Measurements from ENCODE around the gene SPRED3.
A peak's percentile ranks its signal among the peaks of the same experiment; 100 is the strongest.

Gene SPRED3

DNA sequence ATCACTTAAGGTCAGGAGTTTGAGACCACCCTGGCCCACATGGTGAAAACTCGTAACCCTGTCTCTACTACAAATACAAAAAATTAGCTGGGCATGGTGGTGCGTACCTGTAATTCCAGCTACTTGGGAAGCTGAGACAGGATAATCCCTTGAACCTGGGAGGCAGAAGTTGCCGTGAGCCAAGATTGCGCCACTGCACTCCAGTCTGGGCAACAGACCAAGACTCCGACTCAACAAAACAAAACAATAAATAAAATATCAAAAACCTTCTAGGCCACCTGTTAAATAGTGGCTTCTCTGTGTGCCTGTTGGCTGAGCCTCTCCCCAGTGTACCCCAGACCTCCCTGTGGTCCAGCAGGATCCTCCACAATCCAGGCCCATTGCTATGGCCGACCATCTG lies 17.4 kb upstream of the SPRED3 start:
- DNase-seq (ENCODE audit: low spot score): no peak

DNA sequence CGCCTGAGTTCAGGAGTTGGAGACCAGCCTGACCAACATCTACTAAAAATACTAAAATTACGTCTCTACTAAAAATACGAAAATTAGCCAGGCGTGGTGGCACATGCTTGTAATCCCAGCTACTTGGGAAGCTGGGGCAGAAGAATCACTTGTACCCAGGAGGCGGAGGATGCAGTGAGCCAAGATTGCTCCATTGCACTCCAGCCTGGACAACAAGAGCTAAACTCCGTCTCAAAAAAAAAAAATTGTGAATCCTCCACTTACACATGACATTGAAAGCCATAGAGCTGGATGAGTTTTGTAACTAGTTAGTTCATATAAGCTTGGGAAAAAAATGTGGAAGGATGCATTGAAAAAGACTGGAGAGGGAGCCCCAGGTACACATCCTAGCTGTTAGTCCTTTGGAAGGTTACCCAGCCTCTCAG lies 14.6 kb upstream of the SPRED3 start:
- DNase-seq (ENCODE audit: low spot score): no peak

DNA sequence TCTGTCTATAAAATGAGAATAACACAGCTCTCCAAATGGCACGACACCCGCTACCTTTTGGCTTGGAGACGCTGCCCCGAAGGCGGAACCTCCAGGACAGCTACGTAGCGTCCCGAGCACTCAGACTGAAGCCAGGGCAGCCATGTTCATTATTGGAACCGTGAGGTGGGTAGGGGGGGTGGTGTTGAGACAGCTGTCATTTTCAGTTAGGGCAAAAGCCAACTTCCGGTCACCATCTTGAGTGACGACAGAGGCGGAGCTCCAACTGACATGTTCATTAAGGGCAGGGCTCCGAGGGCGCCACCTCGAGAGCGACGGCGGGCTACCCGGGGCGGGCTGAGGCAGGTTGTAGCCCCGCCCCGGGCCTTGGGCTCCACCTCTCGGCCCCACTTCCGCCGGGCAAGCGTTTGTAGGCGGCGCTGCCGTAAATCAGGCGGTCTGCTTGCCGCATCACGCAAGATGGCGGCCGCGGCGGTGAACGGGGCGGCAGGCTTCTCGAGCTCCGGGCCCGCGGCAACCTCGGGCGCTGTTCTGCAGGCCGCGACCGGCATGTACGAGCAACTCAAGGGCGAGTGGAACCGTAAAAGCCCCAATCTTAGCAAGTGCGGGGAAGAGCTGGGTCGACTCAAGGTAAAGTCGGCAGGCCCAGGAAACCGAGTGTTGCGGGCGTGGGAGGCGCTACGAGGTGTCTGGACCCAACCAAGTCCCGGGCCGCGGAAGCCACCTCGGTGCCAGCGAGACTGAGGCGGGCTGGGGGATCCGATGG lies 14.0 kb upstream of the SPRED3 start, which contains the start of gene PSMD8:
TSS of gene PSMD8 (plus strand) at position 240 of the 766 bp plus-strand sequence. CDS start at position 271, 31 bp downstream.
- peak; percentile 99 for DNase-seq (ENCODE audit: low spot score)

DNA sequence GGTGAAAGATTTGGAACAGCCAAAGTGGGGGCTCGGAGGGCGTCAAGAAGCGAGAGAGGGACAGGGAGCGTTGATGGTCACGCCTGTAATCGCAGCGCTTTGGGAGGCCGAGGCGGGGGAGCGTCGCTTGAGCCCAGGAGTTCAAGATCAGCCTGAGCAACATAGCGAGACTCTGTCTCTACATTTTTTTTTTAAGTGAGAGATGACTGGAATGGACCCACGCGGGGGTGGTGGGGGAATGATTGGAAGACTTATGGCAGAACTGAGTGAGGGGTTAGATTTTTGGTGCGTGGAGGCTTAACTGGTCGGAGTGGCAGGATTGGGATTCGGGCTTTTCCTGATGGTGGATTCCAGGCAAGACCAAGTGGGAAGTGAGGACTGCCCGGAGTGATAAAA lies 13.4 kb upstream of the SPRED3 start:
- DNase-seq (ENCODE audit: low spot score): no peak

DNA sequence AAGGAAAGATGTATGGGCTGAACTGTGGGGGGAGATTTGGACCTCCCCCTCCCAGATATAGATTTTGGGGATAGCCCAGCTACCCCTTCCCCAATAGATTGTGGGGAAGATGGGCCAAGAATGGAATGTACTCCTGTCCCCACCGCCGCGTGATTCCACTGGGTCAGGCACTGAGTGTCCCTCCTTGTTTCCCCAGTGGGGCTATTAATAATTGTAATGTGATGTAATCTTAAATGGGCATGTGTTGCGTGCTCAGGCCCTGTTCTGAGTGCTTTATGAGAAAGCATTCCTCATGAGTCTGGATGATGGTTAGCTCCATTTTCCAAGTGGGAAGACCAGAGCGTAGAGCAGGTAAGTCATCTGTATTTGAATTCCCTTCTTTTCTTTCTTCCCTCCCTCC lies 12.7 kb upstream of the SPRED3 start:
- peak; percentile 72 for DNase-seq (ENCODE audit: low spot score)

DNA sequence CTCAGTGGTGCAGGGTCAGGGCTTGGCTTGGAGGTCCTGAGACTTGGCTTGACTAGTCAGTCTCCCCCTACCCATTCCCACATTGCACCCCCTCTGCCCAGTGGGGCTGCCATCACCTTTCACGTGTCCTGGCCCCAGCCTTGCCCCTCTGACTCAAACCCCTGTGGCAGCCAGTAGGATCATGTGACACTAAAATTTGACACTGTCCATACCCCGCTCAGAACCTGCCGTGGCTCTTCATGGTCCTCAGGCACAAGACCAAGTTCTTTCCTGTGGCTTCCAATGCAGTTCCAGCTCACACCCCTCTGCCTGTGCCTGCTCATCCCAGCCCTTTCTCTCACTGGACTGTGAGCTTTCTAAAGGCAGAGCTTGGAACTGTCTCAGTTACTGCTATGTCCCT lies 11.9 kb upstream of the SPRED3 start:
- no peak for DNase-seq (ENCODE audit: low spot score)

DNA sequence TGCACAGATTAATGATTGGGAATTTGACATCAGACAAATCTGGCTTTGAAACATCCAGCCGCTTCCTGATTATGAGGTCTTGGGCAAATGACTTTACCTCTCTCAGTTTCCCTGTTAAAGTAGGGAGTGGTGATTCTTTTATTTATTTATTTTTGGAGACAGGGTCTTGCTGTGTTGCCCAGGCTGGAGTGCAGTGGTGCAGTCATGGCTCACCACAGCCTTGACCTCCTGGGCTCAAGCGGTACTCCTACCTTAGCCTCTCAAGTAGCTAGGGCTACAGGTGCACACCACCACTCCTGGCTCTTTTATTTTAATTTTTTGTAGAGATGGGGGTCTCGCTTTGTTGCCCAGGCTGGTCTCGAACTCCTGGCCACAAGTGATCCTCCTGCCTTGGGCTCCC lies 11.4 kb upstream of the SPRED3 start:
- no peak for DNase-seq (ENCODE audit: low spot score)

DNA sequence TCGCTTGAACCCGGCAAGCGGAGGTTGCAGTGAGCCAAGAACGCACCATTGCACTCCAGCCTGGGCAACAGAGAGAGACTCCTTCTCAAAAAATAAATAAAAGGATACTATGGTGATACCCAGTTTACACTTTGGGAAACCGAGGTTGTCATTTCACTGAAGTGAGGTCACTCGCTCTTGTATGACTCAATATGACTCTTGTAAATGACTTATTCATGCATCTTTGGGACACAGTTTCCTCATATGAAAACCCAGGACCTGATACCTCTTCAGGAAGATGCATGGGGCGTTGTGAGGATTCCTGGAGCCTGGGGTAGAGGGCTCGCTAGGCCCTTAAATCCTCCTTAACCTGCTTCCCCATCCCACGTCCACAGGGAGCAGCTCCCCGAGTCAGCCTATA lies 9.6 kb upstream of the SPRED3 start:
- DNase-seq (ENCODE audit: low spot score): peak; percentile 75

DNA sequence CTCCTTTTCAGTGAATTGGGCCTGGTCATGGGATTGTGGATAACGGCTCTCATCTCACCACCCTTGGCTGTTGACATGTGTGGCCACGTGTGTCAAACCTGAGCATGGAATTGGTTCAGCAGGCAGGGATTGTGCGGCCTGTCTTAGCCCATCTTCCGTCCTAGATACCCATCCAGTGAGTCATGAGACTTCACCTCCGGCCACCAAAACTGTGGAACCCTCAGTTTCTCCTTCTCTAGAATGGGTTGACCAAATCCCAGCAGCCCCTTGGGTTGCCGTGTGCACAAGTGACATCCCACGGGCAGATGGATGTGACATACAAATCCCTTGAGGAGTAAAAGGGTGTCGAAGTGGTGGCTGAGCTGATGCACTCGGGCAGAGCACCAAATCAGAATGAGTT lies 7.4 kb upstream of the SPRED3 start:
- DNase-seq (ENCODE audit: low spot score): no peak

DNA sequence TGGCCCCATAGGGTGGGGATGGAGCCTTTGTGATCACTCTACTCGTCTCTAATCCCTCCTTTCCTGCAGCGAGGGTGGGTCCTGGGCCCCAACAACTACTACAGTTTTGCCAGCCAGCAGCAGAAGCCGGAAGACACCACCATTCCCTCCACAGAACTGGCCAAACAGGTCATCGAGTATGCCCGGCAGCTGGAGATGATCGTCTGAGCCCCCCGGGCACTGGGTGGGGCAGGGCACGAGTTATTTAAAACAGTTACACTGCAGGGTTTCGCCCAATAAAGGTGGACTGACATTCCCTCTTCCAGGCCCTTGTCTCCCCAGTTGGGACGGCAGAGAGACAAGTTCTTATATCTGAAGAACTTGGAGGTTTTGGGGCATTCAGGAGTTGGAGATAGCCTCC lies 5.3 kb upstream of the SPRED3 start:
- DNase-seq (ENCODE audit: low spot score): no peak

DNA sequence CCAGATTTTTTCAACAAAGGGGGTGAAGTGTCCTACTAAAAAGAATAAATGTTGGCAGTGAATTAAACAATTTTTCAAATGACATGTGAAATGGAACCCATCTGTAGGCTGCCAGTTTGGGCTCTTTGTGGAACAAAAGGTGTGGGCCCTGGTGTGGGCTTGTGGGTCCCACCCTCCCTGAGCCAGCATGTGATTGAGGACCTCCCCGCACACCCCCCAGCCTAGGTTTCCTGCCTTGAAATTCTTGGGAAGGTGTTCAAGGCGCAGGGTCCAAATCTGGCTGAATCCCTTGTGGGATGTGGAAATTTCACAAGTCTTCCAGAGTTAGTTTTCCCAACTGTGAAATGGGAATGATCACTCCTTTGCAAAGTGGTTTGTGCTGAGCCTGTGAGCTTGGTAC lies 4.8 kb upstream of the SPRED3 start:
- no peak for DNase-seq (ENCODE audit: low spot score)

DNA sequence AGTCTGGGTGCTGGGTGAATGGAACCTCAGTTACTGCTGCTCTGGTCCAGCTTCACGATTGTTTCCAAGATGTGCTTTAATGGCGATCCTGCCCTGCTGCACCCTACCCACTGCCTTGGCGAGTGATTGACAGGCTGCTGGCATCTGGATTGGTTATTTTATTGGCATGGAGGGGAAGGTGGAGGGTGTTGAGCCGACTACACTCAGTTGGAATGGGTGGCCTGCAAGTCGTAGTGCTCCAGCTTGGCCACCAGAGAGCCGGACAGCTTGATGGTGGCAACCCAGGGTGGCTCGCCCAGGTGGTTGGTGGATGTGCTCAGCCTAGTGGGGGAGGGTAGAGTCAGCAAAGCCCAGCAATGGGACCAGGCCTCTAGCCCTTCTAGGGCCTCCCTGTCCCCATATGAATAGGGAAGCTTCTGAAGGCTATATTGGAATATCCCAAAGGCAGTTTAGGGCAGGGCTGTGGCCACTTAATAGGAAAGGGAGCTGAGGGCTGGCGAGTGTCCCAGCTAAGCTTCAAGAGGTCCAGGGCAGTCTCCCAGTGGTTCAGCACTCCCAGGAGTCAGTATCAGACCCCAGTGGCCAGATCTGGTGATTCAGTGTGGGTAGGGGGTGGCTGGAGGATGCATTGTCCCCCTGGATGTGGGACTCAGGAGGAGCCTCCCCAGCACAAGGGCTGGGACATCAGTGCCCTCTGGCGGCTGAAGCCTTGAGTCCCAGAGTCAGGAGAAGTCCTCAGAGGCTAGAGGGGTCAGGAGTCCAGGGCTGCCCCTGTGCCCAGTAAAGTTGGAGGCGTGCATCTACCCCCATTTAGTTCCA lies 4.1 kb upstream of the SPRED3 start:
- DNase-seq (ENCODE audit: low spot score): no peak

DNA sequence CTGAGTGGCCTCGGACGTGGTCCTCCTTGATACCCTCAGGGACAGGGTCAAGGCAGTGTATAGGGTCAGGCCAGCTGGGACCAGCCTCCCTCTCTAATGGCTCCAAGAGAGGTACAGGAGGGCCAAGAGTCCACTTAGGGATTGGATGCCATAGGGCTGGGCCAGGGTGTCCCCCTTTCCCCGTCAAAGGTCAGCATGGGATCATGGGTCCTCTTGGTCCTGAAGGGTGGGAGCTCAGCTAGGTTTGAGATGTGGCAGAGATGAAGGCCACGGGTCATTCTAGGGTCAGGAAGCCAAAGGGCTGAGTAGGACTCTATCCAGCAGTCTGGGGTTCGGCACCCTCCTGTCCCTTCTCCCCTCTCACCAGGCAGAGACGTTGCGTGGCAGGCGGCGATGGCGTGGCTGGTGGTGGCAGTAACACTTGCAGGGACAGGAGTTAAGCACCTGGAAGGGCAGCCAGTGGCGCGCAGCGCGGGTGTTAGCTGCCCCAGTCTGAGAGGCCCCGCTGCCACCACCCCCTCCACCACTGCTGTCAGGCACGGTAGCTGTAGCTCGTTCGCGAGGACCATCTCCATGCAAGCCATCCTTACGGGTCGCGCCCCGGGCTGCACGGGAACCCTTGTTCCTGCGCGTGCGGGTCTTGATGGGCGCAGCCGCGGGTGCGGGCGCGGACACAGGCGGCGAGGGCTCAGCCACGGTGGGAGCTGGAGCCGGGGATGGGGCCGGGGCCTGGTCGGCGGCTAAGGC lies 3.3 kb upstream of the SPRED3 start:
- no peak for DNase-seq (ENCODE audit: low spot score)

DNA sequence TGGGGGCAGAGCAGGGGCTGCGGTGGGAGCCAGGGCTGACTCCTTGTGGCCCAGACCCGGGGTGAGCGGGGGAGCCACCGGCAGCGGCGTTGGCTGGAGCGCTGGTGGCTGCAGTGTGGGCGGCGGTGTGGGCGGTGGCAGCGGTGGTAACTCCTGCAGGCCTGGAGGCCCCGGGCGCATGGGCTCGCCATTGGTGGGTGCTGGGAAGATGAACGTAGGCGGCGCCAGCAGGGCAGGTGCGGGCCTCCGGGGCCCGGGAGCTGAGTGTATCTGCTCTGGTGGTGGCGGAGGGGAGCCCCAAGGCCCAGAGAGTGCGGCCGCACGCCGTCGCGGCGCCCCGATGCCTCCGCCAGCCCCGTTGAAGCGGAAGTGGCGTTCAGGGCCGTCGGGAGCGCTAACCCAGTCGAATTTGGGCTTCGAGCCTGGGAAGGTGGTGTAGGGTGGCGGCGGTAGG lies 2.7 kb upstream of the SPRED3 start:
- DNase-seq (ENCODE audit: low spot score): no peak

DNA sequence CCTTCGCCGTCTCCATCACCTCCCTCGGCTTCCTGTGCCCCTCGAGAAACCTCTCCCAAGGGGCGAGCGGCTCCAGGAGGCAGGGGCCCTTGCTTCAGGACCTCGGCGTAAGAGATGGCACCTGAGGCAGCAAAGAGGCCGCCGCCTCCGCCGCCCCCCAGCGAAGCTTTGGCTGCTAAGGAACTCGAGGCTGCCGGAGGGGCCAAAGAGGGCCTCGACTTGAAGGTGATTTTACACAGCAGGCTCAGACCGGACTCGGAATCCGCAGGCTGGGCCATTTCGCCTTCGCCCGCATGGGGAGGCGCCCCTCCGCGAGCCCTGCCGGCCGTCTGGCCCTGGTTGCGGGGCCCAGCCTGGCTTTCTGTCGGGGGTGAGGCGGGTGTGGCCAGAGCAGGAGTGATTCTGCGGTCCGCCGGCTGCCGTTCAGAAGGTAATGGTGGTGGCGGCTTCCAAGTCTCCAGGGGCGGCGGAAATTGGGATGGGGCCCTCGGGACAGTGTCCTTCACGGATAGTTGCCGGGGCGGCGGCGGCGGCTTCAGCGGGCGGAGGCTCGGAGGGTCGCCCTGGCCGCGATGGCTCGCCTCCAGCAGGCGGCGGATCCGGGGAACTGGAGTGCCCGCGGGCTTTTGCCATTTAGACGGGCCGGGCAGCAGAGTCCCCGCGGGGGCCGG lies 2.1 kb upstream of the SPRED3 start:
- DNase-seq (ENCODE audit: low spot score): no peak

DNA sequence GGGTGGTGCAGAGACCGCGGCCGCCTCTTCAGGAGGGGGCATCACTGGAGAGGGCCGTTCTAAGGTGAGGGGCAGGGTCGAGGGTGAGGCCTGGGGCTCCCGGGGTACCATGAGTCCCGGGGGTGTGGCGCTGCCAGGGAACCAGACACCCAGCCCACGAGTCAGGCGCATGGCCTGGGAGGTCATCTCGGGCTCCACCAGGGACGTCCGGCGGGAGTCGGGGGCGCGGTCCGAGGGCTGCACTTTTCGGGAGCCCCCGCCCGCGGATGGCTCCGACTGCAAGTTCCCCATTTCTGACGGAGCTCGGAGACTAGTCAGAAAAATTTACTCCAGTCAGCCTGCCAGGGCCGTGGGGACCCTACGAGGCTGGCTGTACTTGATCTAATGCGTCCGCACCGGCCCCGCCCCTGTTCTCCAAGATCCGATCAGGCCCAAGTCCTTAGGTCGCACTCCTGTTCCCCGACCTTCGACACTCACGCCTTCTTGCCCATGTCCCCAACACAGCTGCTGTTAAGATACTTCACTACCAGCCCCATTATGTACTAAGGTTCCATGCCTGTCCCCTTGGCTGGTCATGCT lies 1.4 kb upstream of the SPRED3 start:
- DNase-seq (ENCODE audit: low spot score): no peak

DNA sequence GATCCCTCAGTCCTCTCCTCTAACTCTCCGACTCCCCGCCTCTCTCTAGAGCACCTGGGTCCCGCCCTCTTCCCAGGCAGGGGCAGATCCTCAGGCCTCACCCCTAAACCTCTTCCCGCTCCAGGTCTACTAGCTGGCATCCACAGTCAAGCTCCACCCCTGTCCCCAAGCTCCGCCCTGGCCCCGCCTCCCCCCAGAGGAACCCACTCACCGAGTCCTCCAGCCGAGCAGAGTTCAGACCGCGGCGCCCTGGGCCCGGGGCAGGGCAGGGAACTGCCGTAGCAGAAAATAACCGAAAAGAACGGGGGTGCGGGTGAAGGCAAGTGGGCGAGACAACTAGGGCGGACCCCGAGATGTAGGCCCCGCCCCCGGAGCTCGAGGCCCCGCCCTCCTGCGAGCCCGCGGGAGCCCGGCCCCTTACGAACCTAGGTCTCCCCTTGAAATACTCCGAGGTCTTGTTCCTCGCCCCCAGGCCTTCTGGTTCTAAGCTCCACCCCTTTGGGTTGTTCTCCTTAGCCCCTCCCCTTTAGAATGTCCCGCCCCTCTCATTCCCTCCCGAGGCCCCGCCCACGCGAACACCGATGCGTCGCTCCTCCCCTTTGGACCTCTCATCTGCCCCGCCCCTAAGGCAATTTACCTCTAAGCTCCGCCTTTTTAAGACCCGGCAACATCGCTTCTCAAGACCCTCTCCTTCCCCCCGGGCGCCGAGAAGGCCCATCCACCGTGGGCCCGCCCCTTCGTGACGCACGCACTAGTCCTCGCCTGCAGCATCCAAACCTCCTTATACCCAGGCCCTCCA lies 748 bp upstream of the SPRED3 start, which contains the start of gene GGN:
TSS of gene GGN (minus strand) at position 485 of the 799 bp plus-strand sequence. CDS start 773 bp downstream, outside the sequence.
- peak; percentile 90 for DNase-seq (ENCODE audit: low spot score)

DNA sequence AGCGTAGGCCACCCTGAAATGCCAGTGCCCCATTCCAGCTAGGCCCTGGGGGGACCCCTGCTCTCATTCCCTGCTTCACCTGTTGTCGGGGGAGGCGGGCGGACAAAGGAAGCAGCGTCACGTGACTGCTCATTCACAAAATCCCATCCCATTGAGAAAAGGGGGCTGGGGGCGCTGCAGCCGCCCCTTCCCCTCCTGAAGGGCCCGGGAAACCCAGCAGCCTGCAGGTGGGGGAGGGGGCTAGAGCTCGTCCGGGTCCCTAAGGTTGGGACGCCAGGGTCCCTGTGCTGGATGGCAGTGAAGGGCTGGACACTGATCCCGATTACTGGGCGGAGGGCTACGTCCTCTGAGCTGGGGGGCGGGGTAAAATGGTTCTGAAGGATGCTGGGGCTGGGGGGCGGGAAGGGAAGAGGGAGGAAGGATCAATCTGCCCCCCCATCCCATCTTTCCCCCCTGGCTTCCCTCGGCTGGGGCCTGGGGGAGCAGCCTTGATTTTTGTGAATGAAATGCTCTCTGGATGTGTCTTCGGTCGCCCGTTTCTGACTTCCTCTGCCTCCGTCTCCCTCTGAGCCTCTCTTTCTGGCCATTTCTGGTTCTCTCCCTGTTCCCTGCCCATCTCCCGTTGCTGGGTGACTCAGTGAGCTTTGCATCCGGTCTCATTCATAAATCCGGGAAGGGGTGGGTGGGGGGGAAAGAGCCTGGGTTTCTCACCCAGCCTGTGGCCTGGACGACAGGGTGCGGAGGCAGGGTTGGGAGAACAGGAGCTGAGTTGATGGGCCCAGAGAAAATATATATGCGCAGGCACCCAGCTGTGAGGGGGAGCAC lies 816 bp downstream of the SPRED3 start:
- peak; percentile 87 for DNase-seq (ENCODE audit: low spot score)

All from RKO (cell line).